Kidney (tissue), 14 donors: ENCODE results near the gene LDLRAD4. TPM values are rescaled to one million over a fixed set of nuclear protein-coding genes. Genes with fewer than 3 reads are reported as not detected.

ENCODE experiments used
- DNase-seq, 5 donors: peaks; one replicate each; pipeline ENCODE4 v3.0.0-alpha.2; 2013 to 2020
- FAIRE-seq: peaks from 2 replicates; lab custom pipeline; 2012; peaks lifted over from hg19 to GRCh38; lab: Jason Lieb, UNC
- H3K27ac ChIP-seq, 2 donors: one replicate each; pipeline ENCODE4 v1.7.0; 2013; ENCODE audit warnings: low read depth in 2 of 2, low read length in 2 of 2, inconsistent platforms in 1 of 2
- H3K27me3 ChIP-seq: one replicate; pipeline ENCODE4 v1.7.1; 2013; ENCODE audit warnings: low read length, inconsistent platforms; ENCODE audit not compliant: control insufficient read depth, insufficient read depth
- H3K36me3 ChIP-seq, 3 donors: one replicate each; pipeline versions ENCODE4 v1.7.0 to v1.7.1; 2013; ENCODE audit warnings: low read length in 3 of 3, control low read depth in 1 of 3, inconsistent platforms in 1 of 3; ENCODE audit not compliant: insufficient read depth in 3 of 3, control insufficient read depth in 2 of 3
- H3K4me1 ChIP-seq, 3 donors: one replicate each; pipeline versions ENCODE4 v1.7.0 to v1.7.1; 2013; ENCODE audit warnings: low read length in 3 of 3, inconsistent platforms in 1 of 3, low read depth in 1 of 3; ENCODE audit not compliant: control insufficient read depth in 2 of 3, insufficient read depth in 2 of 3
- H3K4me3 ChIP-seq, 3 donors: one replicate each; pipeline versions ENCODE4 v1.7.0 to v1.8.1; 2013; ENCODE audit warnings: low read length in 3 of 3, control low read depth in 1 of 3, inconsistent platforms in 1 of 3
- H3K9ac ChIP-seq, 3 donors: one replicate each; pipeline versions ENCODE4 v1.7.0 to v1.7.1; 2013; ENCODE audit warnings: low read length in 3 of 3, control low read depth in 1 of 3, inconsistent platforms in 1 of 3
- H3K9me3 ChIP-seq, 3 donors: one replicate each; pipeline versions ENCODE4 v1.7.0 to v1.7.1; 2013; ENCODE audit warnings: low read length in 3 of 3, control low read depth in 1 of 3, inconsistent platforms in 1 of 3; ENCODE audit not compliant: control insufficient read depth in 2 of 3, insufficient read depth in 1 of 3
- CTCF ChIP-seq: IDR thresholded peaks from 3 replicates; pipeline ENCODE4 v1.5.1; 2012; ENCODE audit warnings: mild to moderate bottlenecking, moderate library complexity, borderline replicate concordance; ENCODE audit not compliant: insufficient read depth; ENCODE audit errors: extremely low read depth
- intact Hi-C: fragments of 100-400 bp; cut with DNase I; formaldehyde crosslinking; loops from one replicate; pipeline ENCODE4 v1.11.1; 2022
- polyA plus RNA-seq: library from polyadenylated mRNA; stranded (reverse); fragments of 350-450 nt; fragmentation: Illumina TruSeq; extraction: RNeasy Lipid Tissue Mini Kit (QIAGEN cat#74804); gene quantifications from one replicate; pipeline ENCODE4 v1.2.3, GENCODE V29; 2014; ENCODE audit warnings: low read depth, low replicate concordance; ENCODE audit not compliant: insufficient read depth
- total RNA-seq: library from RNA; stranded (reverse); fragmentation: NEBNext Ultra II Directional; extraction: Animal tissue kit (Norgen Biotek cat#: 25700); gene quantifications from one replicate; pipeline ENCODE4 v1.2.1, GENCODE V29; 2021
- donor health status: control.
- donor health status: control.
- donor health status: control.
- donor health status: control.
- donor health status: control.
- donor health status: DM: yes; HTN: yes; CAD: no.
- donor health status: Normal renal cell carcinoma (clear cell type).

The LDLRAD4 gene
- total and polyA plus RNA-seq, 2 donors from 2014 or later = 2.3 to 42.3 TPM

- Histone ChIP-seq H3K36me3 (no peaks in the 10 kb centered on the region), H3K27ac (no peak overlapping the region), H3K9me3 (no peaks in the 10 kb centered on the region), H3K27me3 (no peaks in the 10 kb centered on the region), H3K4me1 (no peaks in the 10 kb centered on the region), H3K4me3 (no peak overlapping the region), H3K9ac (no peak overlapping the region)
- intact Hi-C loops = no loop called here
- FAIRE-seq = no peak
- no peak for DNase-seq
- TF ChIP-seq CTCF = no peak
Measured at GRCh38 chr18:13587937-13588336, 369.4 kb downstream of the LDLRAD4 start.

GRCh38 chr18:13589316-13589715 lies 370.8 kb downstream of the LDLRAD4 start:
- H3K4me3 ChIP-seq = no peak overlapping the region
- intact Hi-C loops = no loop called here
- no peaks in the 10 kb centered on the region for H3K36me3 ChIP-seq
- no peaks in the 10 kb centered on the region for H3K9me3 ChIP-seq
- FAIRE-seq = no peak
- no peak overlapping the region for H3K27ac ChIP-seq
- H3K4me1 ChIP-seq = no peaks in the 10 kb centered on the region
- no peak for TF ChIP-seq CTCF
- no peak overlapping the region for H3K9ac ChIP-seq
- no peaks in the 10 kb centered on the region for H3K27me3 ChIP-seq
- no peak for DNase-seq

- FAIRE-seq (no peak), DNase-seq (no peak)
- no peak for TF ChIP-seq CTCF
- no peak overlapping the region for H3K27ac ChIP-seq
- no peaks in the 10 kb centered on the region for H3K4me1 ChIP-seq
- H3K4me3 ChIP-seq = no peak overlapping the region
- intact Hi-C loops = no loop called here
- H3K36me3 ChIP-seq = no peaks in the 10 kb centered on the region
- no peaks in the 10 kb centered on the region for H3K9me3 ChIP-seq
- no peaks in the 10 kb centered on the region for H3K27me3 ChIP-seq
- no peak overlapping the region for H3K9ac ChIP-seq
Measured at GRCh38 chr18:13589943-13590342, 371.4 kb downstream of the LDLRAD4 start.

- Histone ChIP-seq H3K36me3 (no peaks in the 10 kb centered on the region), H3K9me3 (peaks cover 0 to 8% (median 7%) of the 10 kb centered on the region in 3 donors), H3K27me3 (no peaks in the 10 kb centered on the region), H3K4me3 (no peak overlapping the region), H3K4me1 (no peaks in the 10 kb centered on the region), H3K9ac (no peak overlapping the region), H3K27ac (no peak overlapping the region)
- FAIRE-seq = no peak
- no peak for DNase-seq
- TF ChIP-seq CTCF = no peak
- intact Hi-C loops = no loop called here
Measured at GRCh38 chr18:13592246-13592645, 373.7 kb downstream of the LDLRAD4 start.
